IMR-90 (cell line): ENCODE results near the gene CYP19A1. TPM values are rescaled to one million over a fixed set of nuclear protein-coding genes. Genes with fewer than 3 reads are reported as not detected.

Experiments
- ATAC-seq: fragments of 200-7000 bp; cut with Tn5 transposase; 2 replicates; pipeline ENCODE4 v1.9.1; 2020; ENCODE audit warnings: low read depth, mild to moderate bottlenecking, moderate library complexity
- BruUV-seq: library from RNA; stranded (reverse); fragments of 400-500 nt; replicated peaks from 2 replicates; lab custom pipeline; 2021; lab: Mats Ljungman, UMichigan
- CTCF ChIA-PET: fragments of 300-600 bp; formaldehyde crosslinking; extraction: SDS; loops from one replicate; lab custom pipeline; 2021; ENCODE audit warnings: antibody characterized with exemption; lab: Yijun Ruan, JAX
- POLR2A ChIA-PET: fragments of 300-600 bp; sonication (Branson Sonifier 250); formaldehyde crosslinking; loops from one replicate; lab custom pipeline; 2022; ENCODE audit warnings: antibody characterized with exemption; ENCODE audit not compliant: unreplicated experiment; lab: Charles Lee
- DNase-seq: peaks from one replicate; pipeline ENCODE4 v3.0.0; 2013
- H2AFZ ChIP-seq: replicated peaks from 2 replicates; pipeline ENCODE3; 2013; ENCODE audit warnings: low read length, mild to moderate bottlenecking; ENCODE audit not compliant: poor library complexity
- H2AK5ac ChIP-seq: 2 replicates; pipeline ENCODE4 v1.6.1; 2013; ENCODE audit warnings: low read depth, low read length, inconsistent platforms
- H2AK9ac ChIP-seq: replicated peaks from 2 replicates; pipeline ENCODE3; 2013; ENCODE audit warnings: mild to moderate bottlenecking, low read depth, low read length, moderate library complexity; ENCODE audit not compliant: poor library complexity
- H2BK120ac ChIP-seq: 2 replicates; pipeline ENCODE4 v1.6.1; 2013; ENCODE audit warnings: low read depth, low read length, inconsistent platforms
- H2BK15ac ChIP-seq: 3 replicates; pipeline ENCODE4 v1.6.1; 2013; ENCODE audit warnings: low read depth, low read length, inconsistent platforms
- H2BK20ac ChIP-seq: 2 replicates; pipeline ENCODE4 v1.6.1; 2013; ENCODE audit warnings: low read depth, mild to moderate bottlenecking, inconsistent platforms, low read length, moderate library complexity
- H2BK5ac ChIP-seq: 2 replicates; pipeline ENCODE4 v1.6.1; 2013; ENCODE audit warnings: mild to moderate bottlenecking, low read depth, low read length, inconsistent platforms; ENCODE audit not compliant: poor library complexity, severe bottlenecking
- H3K14ac ChIP-seq: replicated peaks from 2 replicates; pipeline ENCODE4 v1.6.1; 2013; ENCODE audit warnings: low read depth, low read length, inconsistent platforms
- H3K18ac ChIP-seq: 2 replicates; pipeline ENCODE4 v1.6.1; 2013; ENCODE audit warnings: low read depth, low read length, control low read depth
- H3K23ac ChIP-seq: 2 replicates; pipeline ENCODE4 v1.6.1; 2013; ENCODE audit warnings: low read depth, low read length, inconsistent platforms
- H3K27ac ChIP-seq: 2 replicates; pipeline ENCODE4 v1.5.1; 2013; ENCODE audit warnings: mild to moderate bottlenecking, control low read depth, low read length; ENCODE audit not compliant: insufficient read depth
- H3K27me3 ChIP-seq: 2 replicates; pipeline ENCODE4 v1.6.1; 2013; ENCODE audit warnings: low read length; ENCODE audit not compliant: control insufficient read depth, insufficient read depth
- H3K36me3 ChIP-seq: 2 replicates; pipeline ENCODE4 v1.6.1; 2013; ENCODE audit warnings: low read length, mixed read lengths; ENCODE audit not compliant: control insufficient read depth, insufficient read depth
- H3K4ac ChIP-seq: 2 replicates; pipeline ENCODE4 v1.6.1; 2013; ENCODE audit warnings: low read depth, low read length, inconsistent platforms
- H3K4me1 ChIP-seq: 2 replicates; pipeline ENCODE4 v1.6.1; 2013; ENCODE audit warnings: low read length, mixed read lengths; ENCODE audit not compliant: control insufficient read depth, insufficient read depth
- H3K4me2 ChIP-seq: 2 replicates; pipeline ENCODE4 v1.6.1; 2013; ENCODE audit warnings: low read depth, mild to moderate bottlenecking, control low read depth, low read length, moderate library complexity
- H3K4me3 ChIP-seq: 2 replicates; pipeline ENCODE4 v1.5.1; 2013; ENCODE audit warnings: low read depth, mild to moderate bottlenecking, control low read depth, low read length, moderate library complexity; ENCODE audit not compliant: insufficient read depth
- H3K56ac ChIP-seq: 2 replicates; pipeline ENCODE4 v1.6.1; 2013; ENCODE audit warnings: low read length, inconsistent platforms; ENCODE audit not compliant: insufficient read depth; ENCODE audit errors: extremely low read depth
- H3K79me1 ChIP-seq, 2 experiments: 2 replicates each; pipeline ENCODE4 v1.6.1; 2013; ENCODE audit warnings: low read length in 2 of 2, inconsistent platforms in 1 of 2, low read depth in 1 of 2
- H3K9ac ChIP-seq: 2 replicates; pipeline ENCODE4 v1.6.1; 2013; ENCODE audit warnings: low read depth, low read length, control low read depth
- H3K9me1 ChIP-seq: 2 replicates; pipeline ENCODE4 v1.6.1; 2013; ENCODE audit warnings: low read length, inconsistent platforms; ENCODE audit not compliant: insufficient read depth
- H3K9me3 ChIP-seq: 2 replicates; pipeline ENCODE4 v1.6.1; 2013; ENCODE audit warnings: low read length; ENCODE audit not compliant: control insufficient read depth, insufficient read depth
- H4K20me1 ChIP-seq: 2 replicates; pipeline ENCODE4 v1.6.1; 2013; ENCODE audit warnings: low read length, inconsistent platforms; ENCODE audit not compliant: insufficient read depth
- H4K5ac ChIP-seq: 2 replicates; pipeline ENCODE4 v1.6.1; 2013; ENCODE audit warnings: mild to moderate bottlenecking, low read depth, low read length, control low read depth
- H4K8ac ChIP-seq, 2 experiments: 2 replicates each; pipeline ENCODE4 v1.6.1; 2013; ENCODE audit warnings: low read depth in 2 of 2, low read length in 2 of 2, control low read depth in 1 of 2, inconsistent platforms in 1 of 2
- H4K91ac ChIP-seq: 2 replicates; pipeline ENCODE4 v1.6.1; 2013; ENCODE audit warnings: low read depth, low read length, inconsistent platforms; ENCODE audit not compliant: insufficient read depth
- CEBPB ChIP-seq: IDR thresholded peaks from 2 replicates; pipeline ENCODE4 v1.6.1; 2012; ENCODE audit warnings: low read depth, low read length, improper control_type of control experiment
- CHD1 ChIP-seq: IDR thresholded peaks from 2 replicates; pipeline ENCODE4 v1.6.1; 2012; ENCODE audit warnings: low read depth, low read length, improper control_type of control experiment
- CTCF ChIP-seq: conservative IDR thresholded peaks from 2 replicates; pipeline ENCODE4 v1.5.1; 2012; ENCODE audit warnings: mild to moderate bottlenecking, low read depth, low read length, improper control_type of control experiment
- NFE2L2 ChIP-seq: fragments of 150-350 bp; IDR thresholded peaks from 2 replicates; pipeline ENCODE4 v1.6.1; 2016; ENCODE audit warnings: low read depth, mild to moderate bottlenecking, low read length
- RAD21 ChIP-seq: IDR thresholded peaks from 2 replicates; pipeline ENCODE4 v1.6.1; 2012; ENCODE audit warnings: low read length, improper control_type of control experiment
- RCOR1 ChIP-seq: IDR thresholded peaks from 2 replicates; pipeline ENCODE4 v1.6.1; 2012; ENCODE audit warnings: mild to moderate bottlenecking, low read length, improper control_type of control experiment; ENCODE audit not compliant: insufficient replicate concordance
- SMC3 ChIP-seq: fragments of 150-350 bp; IDR thresholded peaks from 2 replicates; pipeline ENCODE4 v1.6.1; 2016; ENCODE audit warnings: low read depth, mild to moderate bottlenecking, antibody characterized with exemption, low read length, moderate library complexity
- dilution Hi-C: fragments of 300-500 bp; cut with HindIII; formaldehyde crosslinking; loops from one replicate; pipeline ENCODE4 v1.14.3; 2018; ENCODE audit warnings: low sequenced_read_pairs; ENCODE audit not compliant: unreplicated experiment
- in situ Hi-C: fragments of 300-500 bp; cut with MboI; formaldehyde crosslinking; loops from 3 replicates; pipeline ENCODE4 v1.14.3; 2019; ENCODE audit warnings: low sequenced_read_pairs, inconsistent platforms, mixed read lengths
- intact Hi-C: fragments of 100-400 bp; cut with micrococcal nuclease; formaldehyde crosslinking; loops from 2 replicates; pipeline ENCODE4 v1.10.0; 2022
- polyA plus RNA-seq, 3 experiments: library from polyadenylated mRNA; depleted of rRNA; stranded (reverse); fragments of >200 nt; gene quantifications; 2 replicates each; pipeline ENCODE4 v1.2.3, GENCODE V29; 2012; ENCODE audit warnings: low replicate concordance in 1 of 3
- total RNA-seq: library from RNA; depleted of rRNA; stranded (reverse); fragments of >200 nt; gene quantifications from 2 replicates; pipeline ENCODE4 v1.2.3, GENCODE V29; 2012
- TF ChIP-seq, protein P1 (sequence below): fragments of 150-350 bp; IDR thresholded peaks from 2 replicates; pipeline ENCODE4 v1.6.1; 2017; ENCODE audit warnings: mild to moderate bottlenecking, antibody characterized with exemption, low read length, low read depth
- TF ChIP-seq, protein P2 (sequence below): fragments of 150-350 bp; IDR thresholded peaks from 2 replicates; pipeline ENCODE4 v1.6.1; 2016; ENCODE audit warnings: low read depth, mild to moderate bottlenecking, low read length, moderate library complexity, borderline replicate concordance

Gene CYP19A1
- total and polyA plus RNA-seq, 2 of the 4 experiments (the other 2 are of a cell fraction), result not detected

GRCh38 chr15:51168700-51169099, 169.7 kb downstream of the CYP19A1 start:
- TF ChIP-seq CEBPB, result no peak
- TF ChIP-seq RCOR1, result no peak
- no peak for TF ChIP-seq RAD21
- peak; percentile 92 for TF ChIP-seq NFE2L2
- no peak for TF ChIP-seq CTCF
- TF ChIP-seq CHD1, result no peak
- no peak for TF ChIP-seq SMC3
- TF ChIP-seq, protein P1, sequence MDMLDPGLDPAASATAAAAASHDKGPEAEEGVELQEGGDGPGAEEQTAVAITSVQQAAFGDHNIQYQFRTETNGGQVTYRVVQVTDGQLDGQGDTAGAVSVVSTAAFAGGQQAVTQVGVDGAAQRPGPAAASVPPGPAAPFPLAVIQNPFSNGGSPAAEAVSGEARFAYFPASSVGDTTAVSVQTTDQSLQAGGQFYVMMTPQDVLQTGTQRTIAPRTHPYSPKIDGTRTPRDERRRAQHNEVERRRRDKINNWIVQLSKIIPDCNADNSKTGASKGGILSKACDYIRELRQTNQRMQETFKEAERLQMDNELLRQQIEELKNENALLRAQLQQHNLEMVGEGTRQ, result no peak
- TF ChIP-seq, protein P2, sequence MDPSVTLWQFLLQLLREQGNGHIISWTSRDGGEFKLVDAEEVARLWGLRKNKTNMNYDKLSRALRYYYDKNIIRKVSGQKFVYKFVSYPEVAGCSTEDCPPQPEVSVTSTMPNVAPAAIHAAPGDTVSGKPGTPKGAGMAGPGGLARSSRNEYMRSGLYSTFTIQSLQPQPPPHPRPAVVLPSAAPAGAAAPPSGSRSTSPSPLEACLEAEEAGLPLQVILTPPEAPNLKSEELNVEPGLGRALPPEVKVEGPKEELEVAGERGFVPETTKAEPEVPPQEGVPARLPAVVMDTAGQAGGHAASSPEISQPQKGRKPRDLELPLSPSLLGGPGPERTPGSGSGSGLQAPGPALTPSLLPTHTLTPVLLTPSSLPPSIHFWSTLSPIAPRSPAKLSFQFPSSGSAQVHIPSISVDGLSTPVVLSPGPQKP, result no peak
- Histone ChIP-seq H3K79me1 (no peaks in the 10 kb centered on the region), H2BK5ac (no peak overlapping the region), H3K27me3 (peaks cover 4% of the 10 kb centered on the region; the same call in 1 of the 2 replicates), H3K9me3 (no peaks in the 10 kb centered on the region), H3K4me1 (peaks cover 5% of the 10 kb centered on the region; the same call in 1 of the 2 replicates), H4K5ac (peak overlapping the region; percentile 36; the same call in 1 of the 2 replicates), H2BK120ac (peak overlapping the region; percentile 10; the same call in 1 of the 2 replicates), H3K9ac (no peak overlapping the region), H4K91ac (no peak overlapping the region), H2AK5ac (no peak overlapping the region), H3K9me1 (no peaks in the 10 kb centered on the region; the same call in 1 of the 2 replicates), H4K20me1 (no peaks in the 10 kb centered on the region), H3K14ac (no peak overlapping the region), H3K56ac (no peak overlapping the region), H3K23ac (no peak overlapping the region), H2BK20ac (peak overlapping the region; percentile 33; the same call in 1 of the 2 replicates), H3K4me2 (no peak overlapping the region), H3K27ac (no peak overlapping the region), H3K18ac (no peak overlapping the region; the same call in 1 of the 2 replicates), H3K4ac (no peak overlapping the region), H2AFZ (no peak overlapping the region), H4K8ac (no peak overlapping the region), H3K4me3 (no peak overlapping the region), H2AK9ac (no peak overlapping the region), H2BK15ac (no peak overlapping the region), H3K36me3 (no peaks in the 10 kb centered on the region)
- intact Hi-C loops, result loop anchor here (1.0 kb wide), 1 partner anchor 16 kb away; no protein-coding TSS in a partner anchor
- DNase-seq, result no peak
- in situ Hi-C loops, result no loop called here
- CTCF ChIA-PET, result interaction anchor here (0.6 to 4.0 kb wide), 2 partner anchors 24 to 33 kb away, joined by 6 to 20 read pairs; no protein-coding TSS in a partner anchor
- no TSS peak for BruUV-seq
- POLR2A ChIA-PET, result no interaction called here
- no peak; the same call in 1 of the 2 replicates for ATAC-seq
- dilution Hi-C loops, result no loop called here
